ENCODE data around the gene GPR55. TPM values are rescaled to one million over a fixed set of nuclear protein-coding genes. Genes with fewer than 3 reads are reported as not detected.

Gene GPR55
- total and polyA plus RNA-seq, 5 donors from 2014 or later = 1.6 to 24.4 (median 4.5) TPM

GRCh38 chr2:230964136-230964730, 39.2 kb upstream of the GPR55 start:
- Mint-ChIP-seq H3K9me3 (no peaks in the 10 kb centered on the region), H3K27ac (no peak overlapping the region), H3K4me1 (peaks cover 0 to 10% (median 2%) of the 10 kb centered on the region in 4 donors), H3K4me3 (no peak overlapping the region), H3K27me3 (peaks cover 38% of the 10 kb centered on the region), H3K36me3 (no peaks in the 10 kb centered on the region)
- no peak for DNase-seq
- Histone ChIP-seq H3K9me3 (ENCODE audit: control insufficient read depth in 2 of 2, low read length in 2 of 2) (no peaks in the 10 kb centered on the region), H3K4me1 (ENCODE audit: control insufficient read depth, insufficient read depth, low read length, poor library complexity, severe bottlenecking) (no peaks in the 10 kb centered on the region), H3K4me3 (ENCODE audit: low read depth, low read length) (no peak overlapping the region), H3K36me3 (ENCODE audit: control insufficient read depth, insufficient read depth, low read length) (no peaks in the 10 kb centered on the region), H3K27me3 (ENCODE audit: control insufficient read depth, insufficient read depth, low read length) (peaks cover 4% of the 10 kb centered on the region), H3K27ac (ENCODE audit: insufficient read depth, low read length, poor library complexity, severe bottlenecking) (no peak overlapping the region)
- ATAC-seq (ENCODE audit: low read depth in 2 of 2) = no peak

GRCh38 chr2:230961091-230961491, 36.0 kb upstream of the GPR55 start:
- no peak for ATAC-seq (ENCODE audit: low read depth in 2 of 2)
- no peak for DNase-seq
- Histone ChIP-seq H3K4me3 (ENCODE audit: low read depth, low read length) (no peak overlapping the region), H3K36me3 (ENCODE audit: control insufficient read depth, insufficient read depth, low read length) (no peaks in the 10 kb centered on the region), H3K27me3 (ENCODE audit: control insufficient read depth, insufficient read depth, low read length) (peaks cover 10% of the 10 kb centered on the region), H3K4me1 (ENCODE audit: control insufficient read depth, insufficient read depth, low read length, poor library complexity, severe bottlenecking) (peaks cover 15% of the 10 kb centered on the region), H3K27ac (ENCODE audit: insufficient read depth, low read length, poor library complexity, severe bottlenecking) (no peak overlapping the region), H3K9me3 (ENCODE audit: control insufficient read depth in 2 of 2, low read length in 2 of 2) (no peaks in the 10 kb centered on the region)
- H3K27ac Mint-ChIP-seq = no peak overlapping the region
- peaks cover 59% of the 10 kb centered on the region for H3K27me3 Mint-ChIP-seq
- no peaks in the 10 kb centered on the region for H3K36me3 Mint-ChIP-seq
- H3K4me1 Mint-ChIP-seq = peaks cover 13 to 17% (median 14%) of the 10 kb centered on the region in 4 donors
- no peak overlapping the region for H3K4me3 Mint-ChIP-seq
- no peaks in the 10 kb centered on the region for H3K9me3 Mint-ChIP-seq

GRCh38 chr2:230960026-230960425, 35.0 kb upstream of the GPR55 start:
- H3K9me3 ChIP-seq (ENCODE audit: control insufficient read depth in 2 of 2, low read length in 2 of 2) = no peaks in the 10 kb centered on the region
- Mint-ChIP-seq H3K27me3 (peaks cover 60% of the 10 kb centered on the region), H3K36me3 (no peaks in the 10 kb centered on the region), H3K4me1 (peaks cover 13 to 17% (median 15%) of the 10 kb centered on the region in 4 donors), H3K9me3 (no peaks in the 10 kb centered on the region), H3K4me3 (no peak overlapping the region), H3K27ac (peak overlapping the region in 1 of 3 donors; percentile 23)
- H3K36me3 ChIP-seq (ENCODE audit: control insufficient read depth, insufficient read depth, low read length) = no peaks in the 10 kb centered on the region
- peaks cover 15% of the 10 kb centered on the region for H3K4me1 ChIP-seq (ENCODE audit: control insufficient read depth, insufficient read depth, low read length, poor library complexity, severe bottlenecking)
- H3K4me3 ChIP-seq (ENCODE audit: low read depth, low read length) = no peak overlapping the region
- no peak for DNase-seq
- no peak for ATAC-seq (ENCODE audit: low read depth in 2 of 2)
- H3K27ac ChIP-seq (ENCODE audit: insufficient read depth, low read length, poor library complexity, severe bottlenecking) = no peak overlapping the region
- peaks cover 10% of the 10 kb centered on the region for H3K27me3 ChIP-seq (ENCODE audit: control insufficient read depth, insufficient read depth, low read length)

GRCh38 chr2:230958820-230959756, 34.0 kb upstream of the GPR55 start:
- peaks cover 15% of the 10 kb centered on the region for H3K4me1 ChIP-seq (ENCODE audit: control insufficient read depth, insufficient read depth, low read length, poor library complexity, severe bottlenecking)
- H3K36me3 Mint-ChIP-seq = no peaks in the 10 kb centered on the region
- H3K27ac Mint-ChIP-seq = peak overlapping the region in 1 of 3 donors; percentile 23
- no peak overlapping the region for H3K27ac ChIP-seq (ENCODE audit: insufficient read depth, low read length, poor library complexity, severe bottlenecking)
- H3K9me3 Mint-ChIP-seq = no peaks in the 10 kb centered on the region
- H3K4me3 ChIP-seq (ENCODE audit: low read depth, low read length) = no peak overlapping the region
- H3K27me3 ChIP-seq (ENCODE audit: control insufficient read depth, insufficient read depth, low read length) = peaks cover 12% of the 10 kb centered on the region
- DNase-seq (no peak), ATAC-seq (ENCODE audit: low read depth in 2 of 2) (no peak)
- no peaks in the 10 kb centered on the region for H3K36me3 ChIP-seq (ENCODE audit: control insufficient read depth, insufficient read depth, low read length)
- H3K4me3 Mint-ChIP-seq = peak overlapping the region in 1 of 4 donors; percentile 88
- peaks cover 65% of the 10 kb centered on the region for H3K27me3 Mint-ChIP-seq
- peaks cover 13 to 17% (median 15%) of the 10 kb centered on the region in 4 donors for H3K4me1 Mint-ChIP-seq
- no peaks in the 10 kb centered on the region for H3K9me3 ChIP-seq (ENCODE audit: control insufficient read depth in 2 of 2, low read length in 2 of 2)

- H3K36me3 Mint-ChIP-seq = no peaks in the 10 kb centered on the region
- peaks cover 15% of the 10 kb centered on the region for H3K4me1 ChIP-seq (ENCODE audit: control insufficient read depth, insufficient read depth, low read length, poor library complexity, severe bottlenecking)
- peaks cover 60% of the 10 kb centered on the region for H3K27me3 Mint-ChIP-seq
- no peaks in the 10 kb centered on the region for H3K36me3 ChIP-seq (ENCODE audit: control insufficient read depth, insufficient read depth, low read length)
- ATAC-seq (ENCODE audit: low read depth in 2 of 2) (no peak), DNase-seq (peak in 1 of 3 donors; percentile 30)
- peaks cover 13 to 17% (median 15%) of the 10 kb centered on the region in 4 donors for H3K4me1 Mint-ChIP-seq
- no peaks in the 10 kb centered on the region for H3K9me3 Mint-ChIP-seq
- H3K4me3 ChIP-seq (ENCODE audit: low read depth, low read length) = peak overlapping the region; percentile 65
- H3K27me3 ChIP-seq (ENCODE audit: control insufficient read depth, insufficient read depth, low read length) = peaks cover 12% of the 10 kb centered on the region
- no peaks in the 10 kb centered on the region for H3K9me3 ChIP-seq (ENCODE audit: control insufficient read depth in 2 of 2, low read length in 2 of 2)
- H3K4me3 Mint-ChIP-seq = peak overlapping the region; percentile 78 to 87 (median 82)
- no peak overlapping the region for H3K27ac ChIP-seq (ENCODE audit: insufficient read depth, low read length, poor library complexity, severe bottlenecking)
- H3K27ac Mint-ChIP-seq = no peak overlapping the region
Observed at GRCh38 chr2:230957756-230958391, 32.8 kb upstream of the GPR55 start.

GRCh38 chr2:230956827-230957755, 32.0 kb upstream of the GPR55 start:
- peaks cover 12% of the 10 kb centered on the region for H3K27me3 ChIP-seq (ENCODE audit: control insufficient read depth, insufficient read depth, low read length)
- H3K4me1 Mint-ChIP-seq = peaks cover 13 to 19% (median 15%) of the 10 kb centered on the region in 4 donors
- H3K27me3 Mint-ChIP-seq = peaks cover 54% of the 10 kb centered on the region
- peak overlapping the region; percentile 29 for H3K27ac ChIP-seq (ENCODE audit: insufficient read depth, low read length, poor library complexity, severe bottlenecking)
- peak overlapping the region; percentile 83 for H3K4me3 ChIP-seq (ENCODE audit: low read depth, low read length)
- peak overlapping the region; percentile 81 to 95 (median 88) for H3K4me3 Mint-ChIP-seq
- peak in 2 of 3 donors; percentile 22 to 83 for DNase-seq
- H3K4me1 ChIP-seq (ENCODE audit: control insufficient read depth, insufficient read depth, low read length, poor library complexity, severe bottlenecking) = peaks cover 15% of the 10 kb centered on the region
- H3K9me3 ChIP-seq (ENCODE audit: control insufficient read depth in 2 of 2, low read length in 2 of 2) = no peaks in the 10 kb centered on the region
- H3K36me3 ChIP-seq (ENCODE audit: control insufficient read depth, insufficient read depth, low read length) = no peaks in the 10 kb centered on the region
- no peaks in the 10 kb centered on the region for H3K9me3 Mint-ChIP-seq
- no peaks in the 10 kb centered on the region for H3K36me3 Mint-ChIP-seq
- peak; percentile 59 to 70 for ATAC-seq (ENCODE audit: low read depth in 2 of 2)
- H3K27ac Mint-ChIP-seq = peak overlapping the region in 2 of 3 donors; percentile 11 to 52

Measured in CD4-positive, CD25-positive, alpha-beta regulatory T cell (primary cell).